ENCODE data around the gene BIRC7. TPM values are rescaled to one million over a fixed set of nuclear protein-coding genes. Genes with fewer than 3 reads are reported as not detected.

BIRC7 gene
- total RNA-seq, 6 experiments from 2014 or later = not detected

GRCh38 chr20:63194797-63195173, 40.9 kb upstream of the BIRC7 start:
- Histone ChIP-seq H3K4me1 (peaks cover 0 to 12% (median 4%) of the 10 kb centered on the region in 4 donors), H3K4me3 (no peak overlapping the region), H3K9me3 (no peaks in the 10 kb centered on the region), H3K27me3 (no peaks in the 10 kb centered on the region), H3K36me3 (peaks cover 0 to 9% (median 0%) of the 10 kb centered on the region in 4 donors), H3K27ac (no peak overlapping the region)
- DNase-seq (no peak), ATAC-seq (no peak)
- 88% methylated on average over 4 of the region's 4 CpGs for WGBS (ENCODE audit: insufficient coverage, low coverage, low lambda C conversion rate, missing lambda C conversion rate)
- intact Hi-C loops (cut with DNase I) = no loop called here
- no peak for TF ChIP-seq POLR2A (IDR thresholded peaks at IDR 0.05)
- TF ChIP-seq, protein P1, sequence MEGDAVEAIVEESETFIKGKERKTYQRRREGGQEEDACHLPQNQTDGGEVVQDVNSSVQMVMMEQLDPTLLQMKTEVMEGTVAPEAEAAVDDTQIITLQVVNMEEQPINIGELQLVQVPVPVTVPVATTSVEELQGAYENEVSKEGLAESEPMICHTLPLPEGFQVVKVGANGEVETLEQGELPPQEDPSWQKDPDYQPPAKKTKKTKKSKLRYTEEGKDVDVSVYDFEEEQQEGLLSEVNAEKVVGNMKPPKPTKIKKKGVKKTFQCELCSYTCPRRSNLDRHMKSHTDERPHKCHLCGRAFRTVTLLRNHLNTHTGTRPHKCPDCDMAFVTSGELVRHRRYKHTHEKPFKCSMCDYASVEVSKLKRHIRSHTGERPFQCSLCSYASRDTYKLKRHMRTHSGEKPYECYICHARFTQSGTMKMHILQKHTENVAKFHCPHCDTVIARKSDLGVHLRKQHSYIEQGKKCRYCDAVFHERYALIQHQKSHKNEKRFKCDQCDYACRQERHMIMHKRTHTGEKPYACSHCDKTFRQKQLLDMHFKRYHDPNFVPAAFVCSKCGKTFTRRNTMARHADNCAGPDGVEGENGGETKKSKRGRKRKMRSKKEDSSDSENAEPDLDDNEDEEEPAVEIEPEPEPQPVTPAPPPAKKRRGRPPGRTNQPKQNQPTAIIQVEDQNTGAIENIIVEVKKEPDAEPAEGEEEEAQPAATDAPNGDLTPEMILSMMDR (IDR thresholded peaks at IDR 0.05) = no peak

DNA sequence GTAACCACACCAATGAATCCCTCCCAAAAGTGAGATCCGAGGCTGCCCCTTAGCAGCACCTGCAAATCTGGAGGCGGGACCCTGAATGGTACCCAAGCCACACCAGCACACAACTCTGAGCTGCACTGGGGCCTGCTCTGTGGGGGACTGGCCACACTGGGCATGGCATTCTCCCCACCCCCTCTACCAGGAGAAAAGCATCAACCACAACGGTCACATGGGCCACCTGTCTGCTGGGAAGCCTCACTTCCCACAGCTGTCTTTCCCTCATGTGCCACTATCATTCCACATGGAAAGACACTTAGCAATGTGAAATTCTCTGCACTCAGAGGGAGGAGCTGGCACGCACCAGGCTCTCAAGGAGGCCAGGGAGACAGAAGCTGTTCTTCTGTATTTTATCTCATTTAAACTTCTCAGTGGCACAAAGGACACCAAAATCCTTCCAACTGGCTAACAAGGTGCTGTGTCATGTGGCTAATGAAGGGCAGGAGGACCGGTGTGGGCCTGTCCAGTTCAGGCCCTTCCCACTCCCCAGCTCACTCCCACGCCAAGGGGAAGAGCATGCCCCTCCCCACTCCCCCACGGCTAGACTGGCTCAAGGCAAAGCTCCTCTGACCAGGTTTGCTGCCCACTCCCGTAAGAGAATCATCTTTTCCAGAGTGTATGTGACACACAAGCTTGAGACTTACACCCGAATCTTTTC, 38.8 kb upstream of the BIRC7 start:
- DNase-seq (peak in 1 of 3 donors; percentile 38), ATAC-seq (peak in 1 of 4 donors; percentile 19)
- TF ChIP-seq, protein P1 (IDR thresholded peaks at IDR 0.05) = no peak
- no peak for TF ChIP-seq POLR2A (IDR thresholded peaks at IDR 0.05)
- H3K36me3 ChIP-seq = peaks cover 0 to 14% (median 2%) of the 10 kb centered on the region in 4 donors
- no peaks in the 10 kb centered on the region for H3K27me3 ChIP-seq
- peaks cover 0 to 12% (median 4%) of the 10 kb centered on the region in 4 donors for H3K4me1 ChIP-seq
- H3K9me3 ChIP-seq = no peaks in the 10 kb centered on the region
- 72% methylated on average over 4 of the region's 9 CpGs for WGBS (ENCODE audit: insufficient coverage, low coverage, low lambda C conversion rate, missing lambda C conversion rate)
- H3K4me3 ChIP-seq = no peak overlapping the region
- no peak overlapping the region for H3K27ac ChIP-seq
- intact Hi-C loops (cut with DNase I) = no loop called here

DNA sequence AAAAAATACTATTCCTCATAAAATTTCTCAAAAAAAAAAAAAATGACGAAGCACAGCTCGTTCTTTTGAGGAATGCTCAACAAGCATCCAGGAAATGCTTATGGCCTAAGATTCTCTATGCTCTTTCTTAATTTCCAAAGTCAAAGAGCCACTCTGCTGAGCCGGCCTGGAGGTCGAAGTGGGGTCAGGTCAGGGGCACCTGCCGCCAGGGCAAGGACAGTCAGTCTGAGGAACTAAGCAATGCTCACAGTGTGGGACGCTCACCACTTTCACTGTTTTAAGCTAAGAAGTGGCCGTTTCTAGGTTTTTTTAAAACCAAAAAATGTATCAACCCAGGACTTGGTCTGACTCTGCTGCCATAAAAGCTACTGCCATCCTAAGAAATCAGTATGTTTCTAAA, 37.1 kb upstream of the BIRC7 start:
- 59% methylated on average over 7 of the region's 7 CpGs for WGBS (ENCODE audit: insufficient coverage, low coverage, low lambda C conversion rate, missing lambda C conversion rate)
- peaks cover 0 to 12% (median 4%) of the 10 kb centered on the region in 4 donors for H3K4me1 ChIP-seq
- no peak overlapping the region for H3K4me3 ChIP-seq
- TF ChIP-seq, protein P1 (IDR thresholded peaks at IDR 0.05) = no peak
- TF ChIP-seq POLR2A (IDR thresholded peaks at IDR 0.05) = no peak
- peak in 1 of 3 donors; percentile 19 for DNase-seq
- H3K9me3 ChIP-seq = no peaks in the 10 kb centered on the region
- no peaks in the 10 kb centered on the region for H3K27me3 ChIP-seq
- no peak overlapping the region for H3K27ac ChIP-seq
- peaks cover 0 to 31% (median 15%) of the 10 kb centered on the region in 4 donors for H3K36me3 ChIP-seq
- peak in 1 of 4 donors; percentile 36 for ATAC-seq
- intact Hi-C loops (cut with DNase I) = no loop called here

- TF ChIP-seq POLR2A (IDR thresholded peaks at IDR 0.05) = no peak
- TF ChIP-seq, protein P1 (IDR thresholded peaks at IDR 0.05) = no peak
- H3K4me1 ChIP-seq = peaks cover 0 to 12% (median 4%) of the 10 kb centered on the region in 4 donors
- ATAC-seq (peak in 1 of 4 donors; percentile 13), DNase-seq (peak in 1 of 3 donors; percentile 35)
- no peak overlapping the region for H3K27ac ChIP-seq
- H3K27me3 ChIP-seq = no peaks in the 10 kb centered on the region
- H3K9me3 ChIP-seq = no peaks in the 10 kb centered on the region
- H3K36me3 ChIP-seq = peaks cover 0 to 43% (median 19%) of the 10 kb centered on the region in 4 donors
- 100% methylated on average over 2 of the region's 17 CpGs for WGBS (ENCODE audit: insufficient coverage, low coverage, low lambda C conversion rate, missing lambda C conversion rate)
- intact Hi-C loops (cut with DNase I) = no loop called here
- H3K4me3 ChIP-seq = no peak overlapping the region
Measured at GRCh38 chr20:63202021-63202420, 33.7 kb upstream of the BIRC7 start.

All from right lobe of liver (tissue), 6 donors.